ENCODE data around the gene LPCAT4. TPM values are rescaled to one million over a fixed set of nuclear protein-coding genes. Genes with fewer than 3 reads are reported as not detected.

Gene LPCAT4
- total and polyA plus RNA-seq, 4 donors = 1.1 to 2.4 (median 1.8) TPM

DNA sequence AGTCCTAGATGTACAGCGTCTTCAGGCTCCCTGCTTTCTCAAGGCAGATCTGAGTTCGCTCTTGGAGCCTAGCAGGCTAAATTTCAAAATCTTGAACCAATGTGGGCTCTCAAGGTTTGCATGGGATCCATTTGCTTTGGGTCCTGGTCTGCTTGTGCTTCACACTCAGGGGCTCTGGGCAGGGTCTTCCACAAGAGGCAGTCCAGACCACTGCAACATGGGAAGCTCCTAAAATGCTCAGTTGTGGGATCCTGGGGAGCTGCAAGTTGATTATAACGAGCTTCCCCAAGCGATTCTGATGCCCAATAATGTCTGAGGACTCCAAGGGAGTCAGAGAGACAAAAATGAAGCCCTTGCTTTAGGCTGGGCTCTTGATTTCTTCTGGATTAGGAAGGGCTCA, 17.2 kb downstream of the LPCAT4 start:
- DNase-seq (ENCODE audit: low spot score) = no peak
- TF ChIP-seq HNF4G (IDR thresholded peaks at IDR 0.05) (no peak), SP1 (IDR thresholded peaks at IDR 0.05) (no peak), RXRA (IDR thresholded peaks at IDR 0.05) (no peak), YY1 (IDR thresholded peaks at IDR 0.05) (no peak), NR2F2 (IDR thresholded peaks at IDR 0.05) (no peak), FOXA1 (IDR thresholded peaks at IDR 0.05) (no peak), TAF1 (conservative IDR thresholded peaks at IDR 0.05) (no peak), JUND (IDR thresholded peaks at IDR 0.05) (no peak), GABPA (IDR thresholded peaks at IDR 0.05 in 1 of 2, conservative IDR thresholded peaks at IDR 0.05 in 1 of 2) (no peak)
- TF ChIP-seq, protein P1, sequence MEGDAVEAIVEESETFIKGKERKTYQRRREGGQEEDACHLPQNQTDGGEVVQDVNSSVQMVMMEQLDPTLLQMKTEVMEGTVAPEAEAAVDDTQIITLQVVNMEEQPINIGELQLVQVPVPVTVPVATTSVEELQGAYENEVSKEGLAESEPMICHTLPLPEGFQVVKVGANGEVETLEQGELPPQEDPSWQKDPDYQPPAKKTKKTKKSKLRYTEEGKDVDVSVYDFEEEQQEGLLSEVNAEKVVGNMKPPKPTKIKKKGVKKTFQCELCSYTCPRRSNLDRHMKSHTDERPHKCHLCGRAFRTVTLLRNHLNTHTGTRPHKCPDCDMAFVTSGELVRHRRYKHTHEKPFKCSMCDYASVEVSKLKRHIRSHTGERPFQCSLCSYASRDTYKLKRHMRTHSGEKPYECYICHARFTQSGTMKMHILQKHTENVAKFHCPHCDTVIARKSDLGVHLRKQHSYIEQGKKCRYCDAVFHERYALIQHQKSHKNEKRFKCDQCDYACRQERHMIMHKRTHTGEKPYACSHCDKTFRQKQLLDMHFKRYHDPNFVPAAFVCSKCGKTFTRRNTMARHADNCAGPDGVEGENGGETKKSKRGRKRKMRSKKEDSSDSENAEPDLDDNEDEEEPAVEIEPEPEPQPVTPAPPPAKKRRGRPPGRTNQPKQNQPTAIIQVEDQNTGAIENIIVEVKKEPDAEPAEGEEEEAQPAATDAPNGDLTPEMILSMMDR (IDR thresholded peaks at IDR 0.05; ENCODE audit: low read depth, low read length, missing input control) = no peak
- TF ChIP-seq, protein P2, sequence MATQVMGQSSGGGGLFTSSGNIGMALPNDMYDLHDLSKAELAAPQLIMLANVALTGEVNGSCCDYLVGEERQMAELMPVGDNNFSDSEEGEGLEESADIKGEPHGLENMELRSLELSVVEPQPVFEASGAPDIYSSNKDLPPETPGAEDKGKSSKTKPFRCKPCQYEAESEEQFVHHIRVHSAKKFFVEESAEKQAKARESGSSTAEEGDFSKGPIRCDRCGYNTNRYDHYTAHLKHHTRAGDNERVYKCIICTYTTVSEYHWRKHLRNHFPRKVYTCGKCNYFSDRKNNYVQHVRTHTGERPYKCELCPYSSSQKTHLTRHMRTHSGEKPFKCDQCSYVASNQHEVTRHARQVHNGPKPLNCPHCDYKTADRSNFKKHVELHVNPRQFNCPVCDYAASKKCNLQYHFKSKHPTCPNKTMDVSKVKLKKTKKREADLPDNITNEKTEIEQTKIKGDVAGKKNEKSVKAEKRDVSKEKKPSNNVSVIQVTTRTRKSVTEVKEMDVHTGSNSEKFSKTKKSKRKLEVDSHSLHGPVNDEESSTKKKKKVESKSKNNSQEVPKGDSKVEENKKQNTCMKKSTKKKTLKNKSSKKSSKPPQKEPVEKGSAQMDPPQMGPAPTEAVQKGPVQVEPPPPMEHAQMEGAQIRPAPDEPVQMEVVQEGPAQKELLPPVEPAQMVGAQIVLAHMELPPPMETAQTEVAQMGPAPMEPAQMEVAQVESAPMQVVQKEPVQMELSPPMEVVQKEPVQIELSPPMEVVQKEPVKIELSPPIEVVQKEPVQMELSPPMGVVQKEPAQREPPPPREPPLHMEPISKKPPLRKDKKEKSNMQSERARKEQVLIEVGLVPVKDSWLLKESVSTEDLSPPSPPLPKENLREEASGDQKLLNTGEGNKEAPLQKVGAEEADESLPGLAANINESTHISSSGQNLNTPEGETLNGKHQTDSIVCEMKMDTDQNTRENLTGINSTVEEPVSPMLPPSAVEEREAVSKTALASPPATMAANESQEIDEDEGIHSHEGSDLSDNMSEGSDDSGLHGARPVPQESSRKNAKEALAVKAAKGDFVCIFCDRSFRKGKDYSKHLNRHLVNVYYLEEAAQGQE (IDR thresholded peaks at IDR 0.05) = no peak
- Histone ChIP-seq H3K4me1 (ENCODE audit: control insufficient read depth in 4 of 4, insufficient read depth in 4 of 4, low read length in 3 of 4) (no peaks in the 10 kb centered on the region), H3K9me3 (ENCODE audit: control insufficient read depth in 4 of 4, low read length in 3 of 4) (no peaks in the 10 kb centered on the region), H3K9ac (ENCODE audit: low read depth in 1 of 2, low read length in 2 of 2) (no peak overlapping the region), H3K4me3 (ENCODE audit: low read depth in 1 of 3, low read length in 3 of 3) (no peak overlapping the region), H3K36me3 (ENCODE audit: control insufficient read depth in 4 of 4, insufficient read depth in 3 of 4, low read depth in 1 of 4, low read length in 3 of 4) (no peaks in the 10 kb centered on the region), H3K27me3 (ENCODE audit: control insufficient read depth in 4 of 4, insufficient read depth in 4 of 4, low read length in 3 of 4) (peaks cover 0 to 2% (median 0%) of the 10 kb centered on the region in 4 donors), H3K27ac (ENCODE audit: low read depth in 1 of 2, low read length in 2 of 2) (no peak overlapping the region)
- 83% methylated on average over 4 of the region's 4 CpGs for WGBS

DNA sequence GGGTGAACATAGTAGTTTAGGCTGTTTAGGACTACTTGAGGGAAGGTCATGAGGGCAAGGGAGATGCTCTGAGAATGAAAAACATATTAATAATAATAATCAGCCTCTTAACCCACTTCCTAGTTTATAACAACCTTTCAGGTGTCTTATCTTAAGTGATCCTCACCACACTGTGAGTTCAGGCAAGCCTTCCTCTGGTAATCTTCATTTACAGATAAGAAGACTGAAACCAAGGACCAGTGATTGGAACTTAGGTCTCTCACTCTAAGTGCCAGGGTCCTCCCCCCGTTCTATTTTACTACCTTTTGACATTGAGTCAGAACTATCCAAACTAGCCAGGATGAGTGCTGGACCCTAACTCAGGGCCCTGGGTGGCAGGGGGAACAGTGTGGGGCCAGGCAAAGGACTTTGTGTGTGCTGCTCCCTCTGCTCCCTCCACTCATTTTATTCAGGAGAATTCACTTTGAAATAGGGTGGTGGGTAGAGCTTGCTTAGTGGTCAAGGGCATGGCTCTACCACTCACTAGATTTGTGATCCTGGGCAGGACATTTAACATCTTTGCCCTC, 18.2 kb downstream of the LPCAT4 start:
- Histone ChIP-seq H3K27ac (ENCODE audit: low read depth in 1 of 2, low read length in 2 of 2) (no peak overlapping the region), H3K9ac (ENCODE audit: low read depth in 1 of 2, low read length in 2 of 2) (no peak overlapping the region), H3K4me1 (ENCODE audit: control insufficient read depth in 4 of 4, insufficient read depth in 4 of 4, low read length in 3 of 4) (no peaks in the 10 kb centered on the region), H3K27me3 (ENCODE audit: control insufficient read depth in 4 of 4, insufficient read depth in 4 of 4, low read length in 3 of 4) (peaks cover 0 to 2% (median 0%) of the 10 kb centered on the region in 4 donors), H3K9me3 (ENCODE audit: control insufficient read depth in 4 of 4, low read length in 3 of 4) (no peaks in the 10 kb centered on the region), H3K4me3 (ENCODE audit: low read depth in 1 of 3, low read length in 3 of 3) (no peak overlapping the region), H3K36me3 (ENCODE audit: control insufficient read depth in 4 of 4, insufficient read depth in 3 of 4, low read depth in 1 of 4, low read length in 3 of 4) (no peaks in the 10 kb centered on the region)
- WGBS = 65% methylated on average over 1 of the region's 1 CpG
- TF ChIP-seq NR2F2 (IDR thresholded peaks at IDR 0.05) (no peak), TAF1 (conservative IDR thresholded peaks at IDR 0.05) (no peak), HNF4A (conservative IDR thresholded peaks at IDR 0.05) (no peak), FOXA1 (IDR thresholded peaks at IDR 0.05) (no peak)
- TF ChIP-seq, protein P1 (IDR thresholded peaks at IDR 0.05; ENCODE audit: low read depth, low read length, missing input control) = no peak
- no peak for DNase-seq (ENCODE audit: low spot score)
